ENCODE measurements around the gene AIFM2. TPM values are rescaled to one million over a fixed set of nuclear protein-coding genes. Genes with fewer than 3 reads are reported as not detected.

The AIFM2 gene
- polyA plus RNA-seq, 2 of the 4 experiments (the other 2 are of a cell fraction), result 30.0 to 34.8 TPM

DNA sequence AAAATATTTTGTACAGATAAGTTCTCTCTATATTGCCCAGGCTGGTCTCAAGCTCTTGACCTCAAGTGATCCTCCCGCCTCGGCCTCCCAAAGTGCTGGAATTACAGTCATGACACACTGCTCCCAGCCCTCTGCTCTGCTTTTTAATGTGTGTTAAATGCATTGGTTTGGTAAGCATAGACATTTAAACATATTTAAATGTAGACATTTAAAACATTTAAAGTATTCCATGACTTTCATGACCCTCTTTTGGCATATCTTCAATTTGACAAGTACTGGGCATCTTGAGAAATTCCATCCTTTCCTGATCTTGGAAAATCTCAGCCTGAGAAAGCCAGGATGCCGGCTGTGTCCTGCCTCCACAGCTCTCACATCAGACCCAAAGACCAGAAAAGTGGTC, 42.9 kb upstream of the AIFM2 start:
- ATAC-seq (no peak), DNase-seq (ENCODE audit: low read depth in 1 of 2, low spot score in 1 of 2) (no peak), FAIRE-seq (no peak)
- no peak overlapping the region for H3K27ac ChIP-seq
- POLR2A ChIA-PET, result no interaction called here
- H3K4me1 ChIP-seq, result 0 out of 3 replicates have a peak, but pooled peaks cover 3% of the 10 kb centered on the region
- no peak overlapping the region for H3K4me2 ChIP-seq
- CTCF ChIA-PET, result interaction anchor here (1.5 to 2.0 kb wide), 2 partner anchors 189 to 212 kb away, joined by 3 to 4 read pairs; no protein-coding TSS in a partner anchor
- H3K9me3 ChIP-seq, result peaks cover 29% of the 10 kb centered on the region
- no peak overlapping the region for H3K4me3 ChIP-seq
- TF ChIP-seq EHF (CRISPR knock-in tag; IDR thresholded peaks at IDR 0.05) (no peak), MYC (IDR thresholded peaks at IDR 0.05; ENCODE audit: borderline replicate concordance, low read length) (no peak), EP300 (IDR thresholded peaks at IDR 0.05) (no peak), ZC3H11A (IDR thresholded peaks at IDR 0.05) (no peak)
- TF ChIP-seq, protein P1, sequence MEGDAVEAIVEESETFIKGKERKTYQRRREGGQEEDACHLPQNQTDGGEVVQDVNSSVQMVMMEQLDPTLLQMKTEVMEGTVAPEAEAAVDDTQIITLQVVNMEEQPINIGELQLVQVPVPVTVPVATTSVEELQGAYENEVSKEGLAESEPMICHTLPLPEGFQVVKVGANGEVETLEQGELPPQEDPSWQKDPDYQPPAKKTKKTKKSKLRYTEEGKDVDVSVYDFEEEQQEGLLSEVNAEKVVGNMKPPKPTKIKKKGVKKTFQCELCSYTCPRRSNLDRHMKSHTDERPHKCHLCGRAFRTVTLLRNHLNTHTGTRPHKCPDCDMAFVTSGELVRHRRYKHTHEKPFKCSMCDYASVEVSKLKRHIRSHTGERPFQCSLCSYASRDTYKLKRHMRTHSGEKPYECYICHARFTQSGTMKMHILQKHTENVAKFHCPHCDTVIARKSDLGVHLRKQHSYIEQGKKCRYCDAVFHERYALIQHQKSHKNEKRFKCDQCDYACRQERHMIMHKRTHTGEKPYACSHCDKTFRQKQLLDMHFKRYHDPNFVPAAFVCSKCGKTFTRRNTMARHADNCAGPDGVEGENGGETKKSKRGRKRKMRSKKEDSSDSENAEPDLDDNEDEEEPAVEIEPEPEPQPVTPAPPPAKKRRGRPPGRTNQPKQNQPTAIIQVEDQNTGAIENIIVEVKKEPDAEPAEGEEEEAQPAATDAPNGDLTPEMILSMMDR (IDR thresholded peaks at IDR 0.05), result no peak
- 77% methylated on average over 3 of the region's 3 CpGs for WGBS (ENCODE audit: missing lambda C conversion rate)

DNA sequence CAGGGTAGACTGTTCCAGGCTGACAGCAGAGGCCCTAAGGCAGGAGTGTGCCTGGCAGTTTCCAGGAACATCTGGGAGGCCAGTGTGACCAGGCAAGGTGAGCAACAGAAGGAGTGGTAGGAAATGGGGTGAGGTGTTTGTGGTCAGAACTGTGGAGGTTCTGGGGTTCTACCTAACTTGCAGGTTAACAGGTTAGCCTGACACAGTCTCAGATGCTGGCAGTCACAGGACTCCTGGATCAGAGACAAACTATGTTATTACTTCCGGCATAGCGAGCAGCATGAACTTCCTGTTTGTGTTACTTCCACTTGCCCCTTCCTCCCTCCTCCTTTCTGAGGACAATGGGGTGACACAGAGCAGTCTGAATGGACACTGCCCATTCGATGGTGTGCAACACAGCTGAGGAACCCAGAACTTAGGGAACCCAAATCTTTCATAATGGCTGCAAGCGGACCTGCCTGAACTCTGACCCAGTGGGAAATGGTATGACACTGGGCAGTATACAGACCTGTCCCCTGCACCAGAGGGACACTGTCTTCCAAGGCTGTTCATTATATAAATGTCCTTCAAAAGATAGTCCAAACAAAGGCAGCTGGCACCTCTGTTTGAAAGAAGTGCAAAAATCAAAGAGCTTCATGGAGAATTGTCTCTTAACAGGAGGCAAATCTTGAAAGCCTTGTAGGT, 41.6 kb upstream of the AIFM2 start:
- WGBS (ENCODE audit: missing lambda C conversion rate), result 62% methylated on average over 4 of the region's 4 CpGs
- TF ChIP-seq EHF (CRISPR knock-in tag; IDR thresholded peaks at IDR 0.05), result no peak
- no peak for TF ChIP-seq FOXS1 (CRISPR knock-in tag; IDR thresholded peaks at IDR 0.05)
- TF ChIP-seq, protein P2, sequence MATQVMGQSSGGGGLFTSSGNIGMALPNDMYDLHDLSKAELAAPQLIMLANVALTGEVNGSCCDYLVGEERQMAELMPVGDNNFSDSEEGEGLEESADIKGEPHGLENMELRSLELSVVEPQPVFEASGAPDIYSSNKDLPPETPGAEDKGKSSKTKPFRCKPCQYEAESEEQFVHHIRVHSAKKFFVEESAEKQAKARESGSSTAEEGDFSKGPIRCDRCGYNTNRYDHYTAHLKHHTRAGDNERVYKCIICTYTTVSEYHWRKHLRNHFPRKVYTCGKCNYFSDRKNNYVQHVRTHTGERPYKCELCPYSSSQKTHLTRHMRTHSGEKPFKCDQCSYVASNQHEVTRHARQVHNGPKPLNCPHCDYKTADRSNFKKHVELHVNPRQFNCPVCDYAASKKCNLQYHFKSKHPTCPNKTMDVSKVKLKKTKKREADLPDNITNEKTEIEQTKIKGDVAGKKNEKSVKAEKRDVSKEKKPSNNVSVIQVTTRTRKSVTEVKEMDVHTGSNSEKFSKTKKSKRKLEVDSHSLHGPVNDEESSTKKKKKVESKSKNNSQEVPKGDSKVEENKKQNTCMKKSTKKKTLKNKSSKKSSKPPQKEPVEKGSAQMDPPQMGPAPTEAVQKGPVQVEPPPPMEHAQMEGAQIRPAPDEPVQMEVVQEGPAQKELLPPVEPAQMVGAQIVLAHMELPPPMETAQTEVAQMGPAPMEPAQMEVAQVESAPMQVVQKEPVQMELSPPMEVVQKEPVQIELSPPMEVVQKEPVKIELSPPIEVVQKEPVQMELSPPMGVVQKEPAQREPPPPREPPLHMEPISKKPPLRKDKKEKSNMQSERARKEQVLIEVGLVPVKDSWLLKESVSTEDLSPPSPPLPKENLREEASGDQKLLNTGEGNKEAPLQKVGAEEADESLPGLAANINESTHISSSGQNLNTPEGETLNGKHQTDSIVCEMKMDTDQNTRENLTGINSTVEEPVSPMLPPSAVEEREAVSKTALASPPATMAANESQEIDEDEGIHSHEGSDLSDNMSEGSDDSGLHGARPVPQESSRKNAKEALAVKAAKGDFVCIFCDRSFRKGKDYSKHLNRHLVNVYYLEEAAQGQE (IDR thresholded peaks at IDR 0.05), result no peak
- TF ChIP-seq, protein P3, sequence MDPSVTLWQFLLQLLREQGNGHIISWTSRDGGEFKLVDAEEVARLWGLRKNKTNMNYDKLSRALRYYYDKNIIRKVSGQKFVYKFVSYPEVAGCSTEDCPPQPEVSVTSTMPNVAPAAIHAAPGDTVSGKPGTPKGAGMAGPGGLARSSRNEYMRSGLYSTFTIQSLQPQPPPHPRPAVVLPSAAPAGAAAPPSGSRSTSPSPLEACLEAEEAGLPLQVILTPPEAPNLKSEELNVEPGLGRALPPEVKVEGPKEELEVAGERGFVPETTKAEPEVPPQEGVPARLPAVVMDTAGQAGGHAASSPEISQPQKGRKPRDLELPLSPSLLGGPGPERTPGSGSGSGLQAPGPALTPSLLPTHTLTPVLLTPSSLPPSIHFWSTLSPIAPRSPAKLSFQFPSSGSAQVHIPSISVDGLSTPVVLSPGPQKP (IDR thresholded peaks at IDR 0.05; ENCODE audit: low read depth, low read length), result no peak
- TF ChIP-seq, protein P4, sequence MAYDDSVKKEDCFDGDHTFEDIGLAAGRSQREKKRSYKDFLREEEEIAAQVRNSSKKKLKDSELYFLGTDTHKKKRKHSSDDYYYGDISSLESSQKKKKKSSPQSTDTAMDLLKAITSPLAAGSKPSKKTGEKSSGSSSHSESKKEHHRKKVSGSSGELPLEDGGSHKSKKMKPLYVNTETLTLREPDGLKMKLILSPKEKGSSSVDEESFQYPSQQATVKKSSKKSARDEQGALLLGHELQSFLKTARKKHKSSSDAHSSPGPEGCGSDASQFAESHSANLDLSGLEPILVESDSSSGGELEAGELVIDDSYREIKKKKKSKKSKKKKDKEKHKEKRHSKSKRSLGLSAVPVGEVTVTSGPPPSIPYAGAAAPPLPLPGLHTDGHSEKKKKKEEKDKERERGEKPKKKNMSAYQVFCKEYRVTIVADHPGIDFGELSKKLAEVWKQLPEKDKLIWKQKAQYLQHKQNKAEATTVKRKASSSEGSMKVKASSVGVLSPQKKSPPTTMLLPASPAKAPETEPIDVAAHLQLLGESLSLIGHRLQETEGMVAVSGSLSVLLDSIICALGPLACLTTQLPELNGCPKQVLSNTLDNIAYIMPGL (CRISPR knock-in tag; IDR thresholded peaks at IDR 0.05; ENCODE audit: borderline replicate concordance), result no peak
- TF ChIP-seq NFE2L2 (conservative IDR thresholded peaks at IDR 0.05; ENCODE audit: low read length), result no peak
- TF ChIP-seq CBX8 (IDR thresholded peaks at IDR 0.05), result no peak
- TF ChIP-seq FOSB (CRISPR knock-in tag; IDR thresholded peaks at IDR 0.05), result no peak
- no peak for TF ChIP-seq TFCP2L1 (CRISPR knock-in tag; IDR thresholded peaks at IDR 0.05)
- TF ChIP-seq BHLHE40 (IDR thresholded peaks at IDR 0.05; ENCODE audit: low read depth, low read length), result no peak
- no peak for FAIRE-seq
- Histone ChIP-seq H3K27ac (no peak overlapping the region), H3K9me3 (peaks cover 16% of the 10 kb centered on the region), H3K4me1 (peaks cover 4% of the 10 kb centered on the region; the same call in 2 of the 3 replicates), H3K4me2 (no peak overlapping the region), H3K4me3 (no peak overlapping the region)
- POLR2A ChIA-PET, result no interaction called here
- no peak for ATAC-seq
- CTCF ChIA-PET, result interaction anchor here (0.6 to 2.0 kb wide), 3 partner anchors 191 to 290 kb away, joined by 3 to 4 read pairs (median 3); no protein-coding TSS in a partner anchor
- no peak for DNase-seq (ENCODE audit: low read depth in 1 of 2, low spot score in 1 of 2)
